GM18505 (cell line): ENCODE results near the gene NAT8L.
"Not testable (repeated sequence)": the region's sequence is repeated elsewhere in the genome, so short reads cannot be mapped to it uniquely, and the experiment has no call there.

Experiments
- ATAC-seq: cut with Tn5 transposase; IDR thresholded peaks from one replicate; pipeline ENCODE4 v1.9.1; 2021; ENCODE audit not compliant: unreplicated experiment
- POLR2A ChIP-seq: IDR thresholded peaks from 4 replicates; pipeline ENCODE4 v1.6.1; 2011; ENCODE audit warnings: borderline replicate concordance; ENCODE audit not compliant: insufficient read depth, insufficient read length; ENCODE audit errors: extremely low read depth

The NAT8L gene, protein sequence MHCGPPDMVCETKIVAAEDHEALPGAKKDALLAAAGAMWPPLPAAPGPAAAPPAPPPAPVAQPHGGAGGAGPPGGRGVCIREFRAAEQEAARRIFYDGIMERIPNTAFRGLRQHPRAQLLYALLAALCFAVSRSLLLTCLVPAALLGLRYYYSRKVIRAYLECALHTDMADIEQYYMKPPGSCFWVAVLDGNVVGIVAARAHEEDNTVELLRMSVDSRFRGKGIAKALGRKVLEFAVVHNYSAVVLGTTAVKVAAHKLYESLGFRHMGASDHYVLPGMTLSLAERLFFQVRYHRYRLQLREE

DNA sequence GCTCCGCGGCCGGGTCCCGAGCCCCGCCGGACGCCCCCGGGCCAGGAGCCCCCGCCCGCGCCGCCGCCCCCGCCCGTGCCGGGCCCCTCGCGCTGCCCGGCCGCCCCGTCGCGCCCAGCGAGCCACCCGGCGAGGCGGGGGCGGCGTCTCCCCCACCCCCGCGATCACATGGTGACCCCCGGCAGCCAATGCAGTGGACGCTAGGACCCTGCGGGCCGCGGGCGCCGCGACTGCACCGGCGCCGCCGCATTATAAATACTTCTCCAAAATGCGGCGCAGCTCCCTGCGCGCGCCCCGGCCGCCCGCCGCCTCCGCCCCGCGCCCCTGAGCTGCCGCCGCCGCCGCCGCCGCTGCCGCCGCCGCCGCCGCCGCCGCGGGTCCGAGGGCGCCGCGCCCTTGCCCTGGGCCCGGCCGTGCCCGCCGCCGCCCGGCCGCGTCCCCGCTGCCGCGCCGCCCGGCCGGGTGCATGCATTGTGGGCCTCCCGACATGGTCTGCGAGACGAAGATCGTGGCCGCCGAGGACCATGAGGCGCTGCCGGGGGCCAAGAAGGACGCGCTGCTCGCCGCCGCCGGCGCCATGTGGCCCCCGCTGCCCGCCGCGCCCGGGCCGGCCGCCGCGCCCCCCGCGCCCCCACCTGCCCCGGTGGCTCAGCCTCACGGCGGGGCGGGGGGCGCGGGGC is at the start of gene NAT8L:
NAT8L (plus strand) TSS at position 282 of the 680 bp plus-strand sequence; CDS start at position 467, 185 bp downstream.
- ATAC-seq, result no peak
- no peak for TF ChIP-seq POLR2A

DNA sequence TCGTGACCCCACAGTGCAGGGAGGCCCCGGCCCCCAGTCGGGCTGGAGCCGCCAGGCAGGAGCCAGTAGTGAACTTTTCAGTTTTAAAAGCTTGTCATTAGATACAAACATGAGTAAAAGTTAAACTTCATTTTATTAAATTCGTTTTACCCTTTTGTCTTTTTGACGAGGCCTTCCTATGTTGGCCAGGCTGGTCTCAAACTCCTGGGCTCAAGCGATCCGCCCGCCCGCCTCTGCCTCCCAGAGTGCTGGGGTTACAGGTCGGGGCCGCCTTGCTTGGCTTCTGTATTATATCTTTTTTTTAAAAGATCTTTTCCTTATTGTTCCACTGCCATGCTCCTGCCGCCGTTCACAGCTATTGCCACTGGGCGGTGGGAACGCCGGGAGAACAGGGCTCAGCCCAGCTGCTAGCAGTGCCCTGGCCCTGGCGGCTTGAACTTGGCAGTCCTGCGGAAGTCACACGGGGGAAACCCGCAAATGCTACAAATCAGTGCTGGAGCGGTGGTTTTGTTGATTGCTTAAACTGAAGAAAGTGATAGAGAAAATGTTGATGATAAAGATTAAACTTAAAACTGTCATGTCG is 49.4 kb upstream of the NAT8L start:
- TF ChIP-seq POLR2A, result no peak
- no peak for ATAC-seq

DNA sequence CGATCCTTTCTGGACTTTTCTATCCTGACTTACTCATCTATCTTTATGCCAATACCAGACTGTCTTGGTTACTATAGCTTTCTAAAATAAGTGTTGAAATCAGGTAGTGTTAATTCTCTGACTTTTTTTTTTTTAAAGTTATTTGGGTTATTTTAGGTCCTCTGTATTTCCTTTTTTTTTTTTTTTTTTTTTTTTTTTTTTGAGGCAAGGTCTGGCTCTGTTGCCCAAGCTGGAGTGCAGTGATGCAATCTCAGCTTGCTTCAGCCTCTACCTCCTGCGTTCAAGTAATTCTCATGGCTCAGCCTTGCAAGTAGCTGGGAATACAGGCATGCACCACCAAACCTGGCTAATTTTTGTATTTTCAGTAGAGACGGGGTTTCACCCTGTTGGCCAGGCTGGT is 47.5 kb upstream of the NAT8L start:
- no peak for ATAC-seq

DNA sequence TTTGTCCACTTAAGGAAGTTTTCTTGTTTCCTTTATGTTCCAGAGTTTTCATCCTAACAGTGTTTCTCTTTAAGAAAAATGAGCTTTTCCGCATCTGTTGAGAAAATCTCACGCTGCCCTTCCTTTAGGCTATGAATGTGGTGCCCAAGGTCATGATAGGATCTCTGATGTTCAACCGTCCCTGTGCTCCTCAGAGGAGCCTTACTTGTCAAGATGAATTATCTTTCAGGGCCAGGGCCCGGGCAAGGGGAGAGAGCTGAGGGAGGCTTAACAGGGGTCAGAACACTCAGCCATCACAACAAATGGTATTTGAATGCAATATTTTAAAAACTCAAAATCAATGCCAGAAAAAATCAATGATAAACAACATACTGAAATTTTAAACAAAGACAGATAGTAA is 44.1 kb upstream of the NAT8L start:
- no peak for ATAC-seq

More for the DNA sequence above, 47.5 kb upstream of the NAT8L start:
- no peak for TF ChIP-seq POLR2A

DNA sequence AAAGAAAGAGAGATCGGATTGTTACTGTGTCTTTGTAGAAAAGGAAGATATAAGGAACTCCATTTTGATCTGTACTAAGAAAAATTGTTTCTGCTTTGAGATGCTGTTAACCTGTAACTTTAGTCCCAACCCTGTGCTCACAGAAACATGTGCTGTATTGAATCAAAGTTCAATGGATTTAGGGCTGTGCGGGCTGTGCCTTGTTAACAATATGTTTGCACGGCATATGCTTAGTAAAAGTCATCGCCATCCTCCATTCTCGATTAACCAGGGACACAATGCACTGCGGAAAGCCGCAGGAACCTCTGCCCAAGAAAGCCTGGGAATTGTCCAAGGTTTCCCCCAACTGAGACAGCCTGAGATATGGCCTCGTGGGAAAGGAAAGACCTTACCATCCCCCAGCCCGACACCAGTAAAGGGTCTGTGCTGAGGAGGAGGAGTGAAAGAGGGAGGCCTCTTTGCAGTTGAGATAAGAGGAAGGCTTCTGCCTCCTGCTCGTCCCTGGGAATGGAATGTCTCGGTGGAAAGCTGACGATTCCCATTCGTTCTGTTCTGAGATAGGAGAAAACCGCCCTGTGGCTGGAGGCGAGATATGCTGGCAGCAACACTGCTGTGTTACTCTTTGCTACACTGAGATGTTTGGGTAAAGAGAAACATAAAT is 37.6 kb upstream of the NAT8L start:
- not testable (repeated sequence) for ATAC-seq

More for the DNA sequence above, 44.1 kb upstream of the NAT8L start:
- TF ChIP-seq POLR2A, result no peak

DNA sequence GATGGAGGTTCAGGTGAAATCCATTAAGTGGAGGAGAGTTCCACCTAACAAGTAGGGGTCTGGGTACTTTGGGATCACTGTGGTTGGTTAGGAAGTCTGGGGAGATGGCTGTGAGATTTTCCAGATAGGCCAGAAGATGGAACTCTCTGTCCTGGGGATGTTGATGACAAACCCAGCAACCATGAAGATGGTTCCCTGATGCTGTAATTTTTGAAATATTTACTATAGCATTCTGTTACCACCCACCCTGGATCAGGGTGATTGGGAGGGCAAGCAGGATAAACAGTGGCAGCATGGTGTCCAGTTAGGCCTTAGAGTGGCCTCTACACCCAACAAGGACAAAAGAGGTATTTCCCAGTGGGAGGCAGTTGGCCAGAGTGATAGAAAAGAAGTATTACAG is 34.4 kb upstream of the NAT8L start:
- ATAC-seq, result no peak

DNA sequence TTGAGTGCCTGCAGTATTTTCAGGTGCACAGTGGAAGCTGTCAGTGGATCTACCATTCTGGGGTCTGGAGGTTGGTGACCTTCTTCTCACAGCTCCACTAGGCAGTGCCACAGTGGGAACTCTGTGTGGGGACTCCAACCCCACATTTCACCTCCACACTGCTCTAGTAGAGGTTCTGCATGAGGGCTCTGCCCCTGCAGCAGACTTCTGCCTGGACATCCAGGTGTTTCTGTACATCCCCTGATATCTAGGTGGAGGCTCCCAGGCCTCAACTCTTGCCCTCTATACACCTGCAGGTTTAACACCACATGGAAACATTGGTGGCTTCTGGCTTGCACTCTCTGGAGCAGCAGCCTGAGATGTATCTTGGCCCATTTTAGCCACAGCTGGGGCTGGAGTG is 33.3 kb upstream of the NAT8L start:
- TF ChIP-seq POLR2A, result no peak
- ATAC-seq, result no peak

More for the DNA sequence above, 34.4 kb upstream of the NAT8L start:
- no peak for TF ChIP-seq POLR2A

DNA sequence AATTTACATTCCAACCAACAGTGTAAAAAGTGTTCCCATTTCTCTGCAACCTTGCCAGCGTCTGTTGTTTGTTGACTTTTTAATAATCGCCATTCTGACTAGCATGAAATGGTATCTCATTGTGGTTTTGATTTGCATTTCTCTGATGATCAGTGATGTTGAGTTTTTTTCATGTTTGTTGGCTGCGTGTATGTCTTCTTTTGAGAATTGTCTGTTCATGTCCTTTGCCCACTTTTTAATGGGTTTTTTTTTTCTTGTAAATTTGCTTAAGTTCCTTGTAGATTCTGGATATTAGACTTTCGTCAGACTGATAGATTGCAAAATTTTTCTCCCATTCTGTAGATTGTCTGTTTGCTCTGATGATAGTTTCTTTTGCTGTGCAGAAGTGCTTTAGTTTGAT is 32.0 kb upstream of the NAT8L start:
- not testable (repeated sequence) for ATAC-seq

DNA sequence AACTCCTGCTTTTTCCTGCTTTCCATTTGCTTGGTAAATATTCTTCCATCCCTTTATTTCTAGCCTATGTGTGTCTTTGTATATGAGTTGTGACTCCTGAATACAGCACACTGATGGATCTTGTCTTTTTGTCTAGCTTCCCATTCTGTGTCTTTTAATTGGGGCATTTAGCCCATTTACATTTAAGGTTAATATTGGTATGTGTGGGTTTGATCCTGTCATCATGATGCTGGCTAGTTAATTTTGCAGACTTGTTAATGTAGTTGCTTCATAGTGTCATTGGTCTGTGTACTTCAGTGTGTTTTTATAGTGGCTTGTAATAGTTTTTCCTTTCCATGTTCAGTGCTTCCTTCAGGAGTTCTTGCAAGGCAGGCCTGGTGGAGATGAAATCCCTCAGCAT is 28.0 kb upstream of the NAT8L start:
- ATAC-seq, result not testable (repeated sequence)

DNA sequence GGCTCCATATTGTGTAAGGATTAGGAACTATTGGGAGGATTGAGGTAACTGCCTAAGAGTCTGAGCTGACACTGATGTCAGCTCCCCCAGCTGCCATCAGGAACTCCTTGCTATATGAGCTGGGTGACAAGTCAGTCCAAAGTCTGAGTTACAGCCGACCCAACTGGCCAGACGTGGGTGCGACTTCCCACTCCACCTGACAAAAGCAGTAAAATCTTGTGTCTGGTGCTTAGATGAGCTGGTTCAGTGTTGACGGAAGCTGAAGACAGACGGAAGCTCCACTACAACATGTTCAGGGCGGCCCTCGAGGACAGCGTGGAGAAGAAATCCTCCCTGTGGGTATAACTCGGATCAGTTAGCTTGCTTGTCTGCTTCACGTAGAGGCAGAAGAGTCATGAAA is 22.8 kb upstream of the NAT8L start:
- no peak for TF ChIP-seq POLR2A
- no peak for ATAC-seq

DNA sequence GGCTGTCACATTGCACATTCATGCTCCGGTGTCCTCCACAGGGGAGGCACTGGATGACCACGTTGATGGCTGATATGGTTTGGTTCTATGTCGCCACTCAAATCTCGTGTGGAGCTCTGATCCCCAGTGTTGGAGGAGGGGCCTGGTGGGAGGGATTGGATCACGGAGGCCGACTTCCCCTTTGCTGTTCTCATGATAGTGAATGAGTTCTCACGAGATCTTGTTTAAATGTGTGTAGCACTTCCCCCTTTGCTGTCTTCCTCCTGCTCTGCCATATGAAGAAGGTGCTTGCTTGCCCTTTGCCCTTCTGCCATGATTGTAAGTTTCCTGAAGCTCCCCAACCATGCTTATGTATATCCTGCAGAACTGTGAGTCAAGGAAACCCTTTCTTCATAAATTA is 22.3 kb upstream of the NAT8L start:
- no peak for ATAC-seq
- TF ChIP-seq POLR2A, result no peak

DNA sequence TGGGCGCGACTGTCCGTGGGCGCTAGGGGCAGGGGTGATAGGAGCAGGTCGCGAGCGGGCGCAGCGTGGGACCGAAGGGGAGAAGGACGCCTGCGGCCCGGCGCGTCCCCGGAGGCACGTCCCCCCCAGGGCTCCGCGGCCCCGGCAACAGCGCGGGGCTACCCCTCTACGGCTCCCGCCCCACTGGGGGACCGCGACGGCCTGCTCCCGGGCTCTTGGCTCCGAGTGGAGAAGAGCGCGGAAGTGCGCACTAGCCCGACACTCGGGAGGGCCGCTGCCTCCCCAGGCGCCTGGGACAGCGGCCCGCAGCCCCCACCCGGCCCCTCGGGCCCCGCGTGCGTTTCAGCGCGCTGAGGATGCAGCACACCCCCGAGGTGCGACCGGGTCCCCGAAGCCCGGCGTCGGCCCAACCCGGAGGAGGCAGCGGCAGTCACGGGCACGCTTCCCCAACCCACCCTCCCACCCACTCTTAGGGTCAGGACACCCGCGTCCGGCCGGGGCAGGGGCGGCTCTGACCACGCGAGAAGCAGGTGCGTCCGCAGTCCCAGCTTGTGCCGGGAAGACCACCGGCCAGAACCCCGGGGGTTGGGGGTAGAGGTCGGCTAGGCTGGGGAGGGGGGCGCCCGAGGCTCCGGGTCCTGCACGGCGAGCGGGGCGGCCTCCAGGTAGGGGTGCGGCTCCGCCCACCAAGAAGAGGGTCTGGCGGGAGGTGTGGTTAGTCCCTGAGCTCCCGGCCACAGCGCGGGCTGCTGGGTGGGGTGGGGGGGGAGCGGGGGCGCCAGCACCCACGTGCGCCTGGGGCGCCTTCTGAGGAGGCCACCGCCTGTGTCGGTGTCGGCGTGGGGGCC is 18.5 kb upstream of the NAT8L start:
- TF ChIP-seq POLR2A, result no peak
- no peak for ATAC-seq
